Neuronal stem cell (in vitro differentiated cells): ENCODE measurements around the gene NSMCE1.

Source experiments
- DNase-seq: peaks from one replicate; pipeline ENCODE4 v3.0.0-alpha.2; 2013; ENCODE audit warnings: low spot score
- H2AFZ ChIP-seq: one replicate; pipeline ENCODE4 v1.6.1; 2013; ENCODE audit warnings: mild to moderate bottlenecking, low read length, inconsistent platforms
- H2AK5ac ChIP-seq: 2 replicates; pipeline ENCODE4 v1.6.1; 2013; ENCODE audit warnings: low read depth, mild to moderate bottlenecking, inconsistent platforms, low read length, moderate library complexity, mixed read lengths
- H2BK120ac ChIP-seq: 2 replicates; pipeline ENCODE4 v1.6.1; 2013; ENCODE audit warnings: low read depth, mild to moderate bottlenecking, inconsistent platforms, low read length, moderate library complexity, mixed read lengths
- H2BK12ac ChIP-seq: one replicate; pipeline ENCODE4 v1.6.1; 2013; ENCODE audit warnings: low read length, inconsistent platforms
- H2BK15ac ChIP-seq: 2 replicates; pipeline ENCODE4 v1.6.1; 2013; ENCODE audit warnings: mild to moderate bottlenecking, low read length, inconsistent platforms, mixed read lengths
- H2BK5ac ChIP-seq: one replicate; pipeline ENCODE4 v1.6.1; 2013; ENCODE audit warnings: inconsistent platforms, mild to moderate bottlenecking, low read length, moderate library complexity
- H3K14ac ChIP-seq: one replicate; pipeline ENCODE4 v1.6.1; 2013; ENCODE audit warnings: low read length, inconsistent platforms
- H3K18ac ChIP-seq: 2 replicates; pipeline ENCODE4 v1.6.1; 2013; ENCODE audit warnings: low read length, inconsistent platforms
- H3K23ac ChIP-seq: 2 replicates; pipeline ENCODE4 v1.6.1; 2013; ENCODE audit warnings: low read depth, mild to moderate bottlenecking, mixed read lengths, low read length, inconsistent platforms; ENCODE audit not compliant: poor library complexity
- H3K27ac ChIP-seq: replicated peaks from 3 replicates; pipeline ENCODE4 v1.5.1; 2013; ENCODE audit warnings: low read length, inconsistent platforms
- H3K27me3 ChIP-seq, 3 experiments: 2 replicates each; pipeline ENCODE4 v1.6.1; 2013; ENCODE audit warnings: low read length in 3 of 3, mild to moderate bottlenecking in 2 of 3, inconsistent platforms in 1 of 3, low read depth in 1 of 3, mixed read lengths in 1 of 3, moderate library complexity in 1 of 3; ENCODE audit not compliant: control insufficient read depth in 3 of 3, insufficient read depth in 3 of 3
- H3K36me3 ChIP-seq, 2 donors: replicated peaks in 1 of 2; 2 replicates each; pipeline ENCODE4 v1.6.1; 2013; ENCODE audit warnings: low read length in 2 of 2; ENCODE audit not compliant: control insufficient read depth in 2 of 2, insufficient read depth in 2 of 2
- H3K4ac ChIP-seq: 2 replicates; pipeline ENCODE4 v1.6.1; 2013; ENCODE audit warnings: inconsistent platforms, mild to moderate bottlenecking, low read length, moderate library complexity
- H3K4me1 ChIP-seq, 2 donors: 1 replicate in 1 of 2; 2 replicates in 1 of 2; pipeline ENCODE4 v1.6.1; 2013; ENCODE audit warnings: low read length in 2 of 2, low read depth in 1 of 2; ENCODE audit not compliant: control insufficient read depth in 2 of 2, insufficient read depth in 1 of 2
- H3K4me2 ChIP-seq: one replicate; pipeline ENCODE4 v1.6.1; 2013; ENCODE audit warnings: mild to moderate bottlenecking, low read length, inconsistent platforms; ENCODE audit not compliant: insufficient read depth, poor library complexity, severe bottlenecking
- H3K4me3 ChIP-seq, 2 donors: 2 replicates each; pipeline ENCODE4 v1.5.1; 2013; ENCODE audit warnings: low read length in 2 of 2, mild to moderate bottlenecking in 2 of 2, inconsistent platforms in 1 of 2, moderate library complexity in 1 of 2
- H3K79me1 ChIP-seq: one replicate; pipeline ENCODE4 v1.6.1; 2013; ENCODE audit warnings: low read depth, mild to moderate bottlenecking, inconsistent platforms, low read length, moderate library complexity
- H3K9ac ChIP-seq: one replicate; pipeline ENCODE4 v1.6.1; 2013; ENCODE audit warnings: mild to moderate bottlenecking, low read depth, low read length, inconsistent platforms; ENCODE audit not compliant: poor library complexity
- H3K9me3 ChIP-seq, 2 donors: replicated peaks in 1 of 2; 2 replicates each; pipeline versions ENCODE3 to v1.6.1; 2013; ENCODE audit warnings: low read length in 2 of 2, mild to moderate bottlenecking in 2 of 2, inconsistent platforms in 1 of 2, low read depth in 1 of 2, mixed read lengths in 1 of 2, moderate library complexity in 1 of 2; ENCODE audit not compliant: control insufficient read depth in 2 of 2, insufficient read depth in 1 of 2
- H4K8ac ChIP-seq: one replicate; pipeline ENCODE4 v1.6.1; 2013; ENCODE audit warnings: low read depth, mild to moderate bottlenecking, inconsistent platforms, low read length, moderate library complexity
- H4K91ac ChIP-seq: one replicate; pipeline ENCODE4 v1.6.1; 2013; ENCODE audit warnings: low read length, low read depth, mild to moderate bottlenecking, inconsistent platforms; ENCODE audit not compliant: poor library complexity
- WGBS, 2 donors: extraction: QIAGEN DNeasy Blood & Tissue Kit; methylation state at CpG; one replicate each; pipeline ENCODE4 v1.1.7; 2013; ENCODE audit warnings: missing lambda C conversion rate in 2 of 2, mixed read lengths in 1 of 2; ENCODE audit not compliant: insufficient read length in 2 of 2, insufficient replicate concordance in 1 of 2; ENCODE audit errors: extremely low coverage in 2 of 2; 5-methylcytosine and 5-hydroxymethylcytosine counted together

NSMCE1 gene

GRCh38 chr16:27304881-27305745 is 36.5 kb upstream of the NSMCE1 start:
- peaks cover 0 to 2% of the 10 kb centered on the region in 2 donors for H3K9me3 ChIP-seq
- no peak overlapping the region for H2BK120ac ChIP-seq
- no peak overlapping the region for H2BK15ac ChIP-seq
- no peak overlapping the region for H4K91ac ChIP-seq
- no peak for DNase-seq
- H2AFZ ChIP-seq: no peak overlapping the region
- H4K8ac ChIP-seq: no peak overlapping the region
- H3K27me3 ChIP-seq: no peaks in the 10 kb centered on the region
- no peaks in the 10 kb centered on the region for H3K4me1 ChIP-seq
- no peak overlapping the region for H3K14ac ChIP-seq
- no peak overlapping the region for H3K9ac ChIP-seq
- H3K4ac ChIP-seq: no peak overlapping the region
- H3K79me1 ChIP-seq: no peaks in the 10 kb centered on the region
- no peak overlapping the region for H3K18ac ChIP-seq
- no peak overlapping the region for H3K4me3 ChIP-seq
- no peak overlapping the region for H3K4me2 ChIP-seq
- WGBS, 2 donors: no CpG with 5 or more reads among the region's 5 CpGs
- H3K36me3 ChIP-seq: no peaks in the 10 kb centered on the region
- no peak overlapping the region for H2BK5ac ChIP-seq
- no peak overlapping the region for H2BK12ac ChIP-seq
- H3K23ac ChIP-seq: no peak overlapping the region
- H2AK5ac ChIP-seq: no peak overlapping the region
- H3K27ac ChIP-seq: no peak overlapping the region

DNA sequence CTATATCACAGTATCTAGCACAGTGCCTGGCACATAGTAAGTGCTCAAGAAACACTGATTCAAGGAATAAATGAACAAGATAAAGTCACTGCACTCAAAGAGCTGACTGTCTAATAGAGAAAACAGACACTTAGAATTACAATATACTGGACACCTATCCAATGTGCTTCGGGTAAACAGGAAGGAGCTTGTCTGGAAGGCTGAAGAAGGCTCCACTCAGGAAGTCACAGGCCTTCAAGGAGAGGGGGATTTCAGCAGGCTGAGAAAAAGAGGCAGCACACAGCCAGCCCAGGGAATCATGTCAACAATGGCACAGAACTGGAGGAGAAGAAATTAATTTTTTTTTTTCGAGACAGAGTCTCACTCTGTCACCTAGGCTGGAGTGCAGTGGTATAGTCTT is 35.5 kb upstream of the NSMCE1 start:
- no peak overlapping the region for H4K91ac ChIP-seq
- no peaks in the 10 kb centered on the region for H3K36me3 ChIP-seq
- H2BK12ac ChIP-seq: no peak overlapping the region
- H3K14ac ChIP-seq: no peak overlapping the region
- no peak overlapping the region for H4K8ac ChIP-seq
- H3K9ac ChIP-seq: no peak overlapping the region
- no peaks in the 10 kb centered on the region for H3K79me1 ChIP-seq
- no peak for DNase-seq
- H3K23ac ChIP-seq: no peak overlapping the region
- no peak overlapping the region for H2BK15ac ChIP-seq
- H3K18ac ChIP-seq: no peak overlapping the region
- peaks cover 0 to 2% of the 10 kb centered on the region in 2 donors for H3K9me3 ChIP-seq
- H3K27me3 ChIP-seq: no peaks in the 10 kb centered on the region
- WGBS, 2 donors: no CpG with 5 or more reads among the region's 2 CpGs
- H3K4me3 ChIP-seq: no peak overlapping the region
- no peak overlapping the region for H2BK5ac ChIP-seq
- no peaks in the 10 kb centered on the region for H3K4me1 ChIP-seq
- H2BK120ac ChIP-seq: no peak overlapping the region
- H3K4ac ChIP-seq: no peak overlapping the region
- no peak overlapping the region for H3K4me2 ChIP-seq
- no peak overlapping the region for H2AK5ac ChIP-seq
- H3K27ac ChIP-seq: no peak overlapping the region
- H2AFZ ChIP-seq: no peak overlapping the region

GRCh38 chr16:27303256-27304100 is 34.9 kb upstream of the NSMCE1 start:
- DNase-seq: no peak
- Histone ChIP-seq H3K4me2 (no peak overlapping the region), H2BK5ac (no peak overlapping the region), H3K9me3 (peaks cover 0 to 2% of the 10 kb centered on the region in 2 donors), H4K91ac (no peak overlapping the region), H3K4ac (no peak overlapping the region), H2BK15ac (no peak overlapping the region), H3K4me3 (no peak overlapping the region), H2BK120ac (no peak overlapping the region), H3K27ac (no peak overlapping the region), H3K18ac (no peak overlapping the region), H2BK12ac (no peak overlapping the region), H2AFZ (no peak overlapping the region), H3K79me1 (no peaks in the 10 kb centered on the region), H2AK5ac (no peak overlapping the region), H3K36me3 (no peaks in the 10 kb centered on the region), H3K14ac (no peak overlapping the region), H4K8ac (no peak overlapping the region), H3K23ac (no peak overlapping the region), H3K27me3 (no peaks in the 10 kb centered on the region), H3K4me1 (no peaks in the 10 kb centered on the region), H3K9ac (no peak overlapping the region)
- no CpG with 5 or more reads among the region's 12 CpGs for WGBS, 2 donors

DNA sequence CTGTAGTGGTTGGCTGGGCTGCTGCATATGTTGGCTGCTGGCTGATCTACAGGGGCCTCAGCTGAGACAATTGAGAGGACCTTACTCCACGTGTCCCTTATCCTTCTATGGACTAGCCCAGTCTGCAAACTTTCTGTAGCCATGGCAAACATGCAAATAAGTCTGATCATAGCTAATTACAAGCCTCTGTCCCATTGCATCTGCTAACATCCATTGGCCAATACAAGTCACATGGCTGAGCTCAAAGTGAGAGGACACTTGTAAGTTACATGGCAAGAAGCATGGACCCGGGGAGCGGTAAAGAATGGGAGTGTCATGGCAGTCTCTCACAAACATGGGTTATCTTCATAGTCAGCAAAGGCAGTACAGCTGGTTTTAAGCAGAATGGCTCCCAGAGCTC is 33.6 kb upstream of the NSMCE1 start:
- no peak overlapping the region for H3K18ac ChIP-seq
- no peak overlapping the region for H3K4me2 ChIP-seq
- H3K4ac ChIP-seq: no peak overlapping the region
- no peak overlapping the region for H2BK120ac ChIP-seq
- no peak overlapping the region for H3K23ac ChIP-seq
- H3K27me3 ChIP-seq: no peaks in the 10 kb centered on the region
- no peaks in the 10 kb centered on the region for H3K79me1 ChIP-seq
- H4K8ac ChIP-seq: no peak overlapping the region
- no peak overlapping the region for H3K4me3 ChIP-seq
- no peak for DNase-seq
- no peak overlapping the region for H3K14ac ChIP-seq
- H3K27ac ChIP-seq: no peak overlapping the region
- no peak overlapping the region for H2BK12ac ChIP-seq
- H3K9ac ChIP-seq: no peak overlapping the region
- H2BK5ac ChIP-seq: no peak overlapping the region
- no peaks in the 10 kb centered on the region for H3K4me1 ChIP-seq
- no peak overlapping the region for H4K91ac ChIP-seq
- H2AFZ ChIP-seq: no peak overlapping the region
- no CpG with 5 or more reads among the region's 3 CpGs for WGBS, 2 donors
- peaks cover 0 to 2% of the 10 kb centered on the region in 2 donors for H3K9me3 ChIP-seq
- no peak overlapping the region for H2BK15ac ChIP-seq
- no peaks in the 10 kb centered on the region for H3K36me3 ChIP-seq
- H2AK5ac ChIP-seq: no peak overlapping the region
